HEK293 (cell line): ENCODE results near the gene SIK2.

Experiments
- CTCF ChIA-PET: fragments of 350-600 bp; formaldehyde crosslinking; extraction: SDS; loops from one replicate; lab custom pipeline; 2021; ENCODE audit warnings: antibody characterized with exemption; lab: Yijun Ruan, JAX
- POLR2A ChIA-PET: fragments of 300-600 bp; formaldehyde crosslinking; extraction: SDS; loops from one replicate; lab custom pipeline; 2020; ENCODE audit warnings: antibody characterized with exemption, inconsistent platforms; lab: Yijun Ruan, JAX
- H3K27ac ChIP-seq: fragments of 200-500 bp; sonication (Bioruptor generic); 2 replicates; pipeline ENCODE4 v1.5.1; 2014; ENCODE audit warnings: low read depth, low read length, control low read depth, inconsistent platforms; ENCODE audit errors: extremely low read depth
- H3K36me3 ChIP-seq, 2 experiments: fragments of 200-500 bp in 1 of 2; sonication (Bioruptor generic) in 1 of 2; 1 replicate in 1 of 2; 2 replicates in 1 of 2; pipeline ENCODE4 v1.5.1; 2014 to 2017; ENCODE audit warnings: inconsistent platforms in 2 of 2, low read length in 2 of 2; ENCODE audit not compliant: control insufficient read depth in 2 of 2, insufficient read depth in 1 of 2
- H3K4me1 ChIP-seq: fragments of 200-500 bp; sonication (Bioruptor generic); 2 replicates; pipeline ENCODE4 v1.5.1; 2014; ENCODE audit warnings: mild to moderate bottlenecking, low read length, inconsistent platforms; ENCODE audit not compliant: control insufficient read depth, insufficient read depth
- H3K4me3 ChIP-seq: 2 replicates; pipeline ENCODE4 v1.5.1; 2011; ENCODE audit warnings: low read depth, mild to moderate bottlenecking, control low read depth, low read length, moderate library complexity
- H3K9me3 ChIP-seq: fragments of 200-500 bp; sonication (Bioruptor generic); 2 replicates; pipeline ENCODE4 v1.5.1; 2014; ENCODE audit warnings: low read depth, low read length, inconsistent platforms; ENCODE audit not compliant: control insufficient read depth, insufficient read depth
- GLI4 ChIP-seq: fragments of 450-650 bp; formaldehyde crosslinking; IDR thresholded peaks from 2 replicates; pipeline ENCODE4 v1.5.1; 2016; ENCODE audit warnings: missing biosample characterization, missing genetic modification characterization
- PRDM1 ChIP-seq: fragments of 450-650 bp; formaldehyde crosslinking; IDR thresholded peaks from 2 replicates; pipeline ENCODE4; 2016; ENCODE audit warnings: missing biosample characterization, missing genetic modification characterization
- REPIN1 ChIP-seq: fragments of 450-650 bp; formaldehyde crosslinking; IDR thresholded peaks from 2 replicates; pipeline ENCODE4 v1.5.1; 2017; ENCODE audit warnings: missing biosample characterization, missing genetic modification characterization, low read depth
- SALL2 ChIP-seq: fragments of 450-650 bp; formaldehyde crosslinking; IDR thresholded peaks from 2 replicates; pipeline ENCODE4 v1.5.0; 2017; ENCODE audit warnings: missing biosample characterization, mild to moderate bottlenecking, missing genetic modification characterization, borderline replicate concordance
- SETDB1 ChIP-seq: IDR thresholded peaks from one replicate; pipeline ENCODE4 v1.6.1; 2017; ENCODE audit warnings: mild to moderate bottlenecking, low read length, moderate library complexity, mixed read lengths; ENCODE audit not compliant: insufficient read length
- SP3 ChIP-seq: fragments of 450-650 bp; formaldehyde crosslinking; IDR thresholded peaks from 2 replicates; pipeline ENCODE4 v1.5.1; 2016; ENCODE audit warnings: missing biosample characterization, missing genetic modification characterization
- WT1 ChIP-seq: fragments of 450-650 bp; formaldehyde crosslinking; IDR thresholded peaks from 2 replicates; pipeline ENCODE4 v1.5.1; 2016; ENCODE audit warnings: missing biosample characterization, missing genetic modification characterization
- YY2 ChIP-seq: fragments of 450-650 bp; formaldehyde crosslinking; IDR thresholded peaks from 2 replicates; pipeline ENCODE4 v1.5.1; 2016; ENCODE audit warnings: missing biosample characterization, missing genetic modification characterization
- ZBTB1 ChIP-seq: fragments of 450-650 bp; formaldehyde crosslinking; IDR thresholded peaks from 2 replicates; pipeline ENCODE4 v1.5.1; 2016; ENCODE audit warnings: missing biosample characterization, missing genetic modification characterization
- ZBTB6 ChIP-seq: fragments of 450-650 bp; formaldehyde crosslinking; IDR thresholded peaks from 2 replicates; pipeline ENCODE4 v1.5.1; 2017; ENCODE audit warnings: missing biosample characterization, missing genetic modification characterization
- ZBTB8A ChIP-seq: fragments of 450-650 bp; formaldehyde crosslinking; IDR thresholded peaks from 2 replicates; pipeline ENCODE4 v1.5.1; 2016; ENCODE audit warnings: missing biosample characterization, missing genetic modification characterization
- ZFP3 ChIP-seq: fragments of 450-650 bp; formaldehyde crosslinking; IDR thresholded peaks from 2 replicates; pipeline ENCODE4 v1.5.1; 2016; ENCODE audit warnings: low read depth, missing biosample characterization, missing genetic modification characterization
- ZNF239 ChIP-seq: fragments of 450-650 bp; formaldehyde crosslinking; IDR thresholded peaks from 2 replicates; pipeline ENCODE4 v1.5.1; 2016; ENCODE audit warnings: missing biosample characterization, missing genetic modification characterization
- ZNF404 ChIP-seq: fragments of 450-650 bp; formaldehyde crosslinking; IDR thresholded peaks from 2 replicates; pipeline ENCODE4 v1.5.1; 2017; ENCODE audit warnings: missing biosample characterization, missing genetic modification characterization
- ZNF529 ChIP-seq: fragments of 450-650 bp; formaldehyde crosslinking; IDR thresholded peaks from 2 replicates; pipeline ENCODE4 v1.5.1; 2017; ENCODE audit warnings: missing genetic modification characterization, missing biosample characterization; ENCODE audit not compliant: insufficient replicate concordance
- ZNF558 ChIP-seq: fragments of 450-650 bp; formaldehyde crosslinking; IDR thresholded peaks from 2 replicates; pipeline ENCODE4 v1.5.1; 2016; ENCODE audit warnings: missing biosample characterization, missing genetic modification characterization
- ZNF747 ChIP-seq: fragments of 450-650 bp; formaldehyde crosslinking; IDR thresholded peaks from 2 replicates; pipeline ENCODE4 v1.5.1; 2016; ENCODE audit warnings: missing biosample characterization, missing genetic modification characterization
- ZNF785 ChIP-seq: fragments of 450-650 bp; formaldehyde crosslinking; IDR thresholded peaks from 2 replicates; pipeline ENCODE4 v1.5.1; 2016; ENCODE audit warnings: missing biosample characterization, missing genetic modification characterization
- ZNF837 ChIP-seq: fragments of 450-650 bp; formaldehyde crosslinking; IDR thresholded peaks from 2 replicates; pipeline ENCODE4 v1.5.1; 2016; ENCODE audit warnings: missing biosample characterization, missing genetic modification characterization
- ZSCAN4 ChIP-seq: fragments of 450-650 bp; formaldehyde crosslinking; IDR thresholded peaks from 2 replicates; pipeline ENCODE4 v1.5.1; 2017; ENCODE audit warnings: missing biosample characterization, missing genetic modification characterization
- TF ChIP-seq, protein P1 (sequence below): fragments of 450-650 bp; formaldehyde crosslinking; IDR thresholded peaks from 2 replicates; pipeline ENCODE4 v1.5.1; 2016; ENCODE audit warnings: missing biosample characterization, missing genetic modification characterization, low read depth
- TF ChIP-seq, protein P2 (sequence below): fragments of 450-650 bp; formaldehyde crosslinking; IDR thresholded peaks from 2 replicates; pipeline ENCODE4 v1.5.1; 2016; ENCODE audit warnings: missing biosample characterization, missing genetic modification characterization

The SIK2 gene

GRCh38 chr11:111592491-111592890 is 9.8 kb upstream of the SIK2 start:
- POLR2A ChIA-PET = no interaction called here

GRCh38 chr11:111596319-111596718 is 5.9 kb upstream of the SIK2 start:
- no peaks in the 10 kb centered on the region for H3K9me3 ChIP-seq
- ChIA-PET POLR2A (no interaction called here), CTCF (interaction anchor here (1.6 to 3.3 kb wide), 2 partner anchors 10 to 181 kb away, joined by 6 to 21 read pairs; no protein-coding TSS in a partner anchor)
- H3K36me3 ChIP-seq = no peaks in the 10 kb centered on the region
- TF ChIP-seq ZNF404 (no peak), ZNF239 (no peak), ZNF558 (no peak), ZFP3 (no peak), SALL2 (tag by site-specific recombination) (no peak), ZNF529 (tag by site-specific recombination) (no peak), GLI4 (tag by site-specific recombination) (no peak), ZBTB6 (tag by site-specific recombination) (no peak), ZNF785 (tag by site-specific recombination) (no peak), SETDB1 (no peak)
- H3K27ac ChIP-seq = no peak overlapping the region
- no peaks in the 10 kb centered on the region for H3K4me1 ChIP-seq
- H3K4me3 ChIP-seq = no peak overlapping the region

More at GRCh38 chr11:111592491-111592890, 9.8 kb upstream of the SIK2 start:
- H3K4me1 ChIP-seq = no peaks in the 10 kb centered on the region
- no peak overlapping the region for H3K27ac ChIP-seq
- H3K9me3 ChIP-seq = no peaks in the 10 kb centered on the region
- CTCF ChIA-PET = interaction anchor here (0.9 kb wide), 2 partner anchors 137 to 249 kb away, joined by 4 read pairs; no protein-coding TSS in a partner anchor
- H3K4me3 ChIP-seq = no peak overlapping the region
- H3K36me3 ChIP-seq = no peaks in the 10 kb centered on the region
- TF ChIP-seq ZBTB8A (tag by site-specific recombination) = no peak
- TF ChIP-seq ZNF747 (tag by site-specific recombination) = no peak
- TF ChIP-seq REPIN1 = no peak
- no peak for TF ChIP-seq ZNF837 (tag by site-specific recombination)
- TF ChIP-seq, protein P1, sequence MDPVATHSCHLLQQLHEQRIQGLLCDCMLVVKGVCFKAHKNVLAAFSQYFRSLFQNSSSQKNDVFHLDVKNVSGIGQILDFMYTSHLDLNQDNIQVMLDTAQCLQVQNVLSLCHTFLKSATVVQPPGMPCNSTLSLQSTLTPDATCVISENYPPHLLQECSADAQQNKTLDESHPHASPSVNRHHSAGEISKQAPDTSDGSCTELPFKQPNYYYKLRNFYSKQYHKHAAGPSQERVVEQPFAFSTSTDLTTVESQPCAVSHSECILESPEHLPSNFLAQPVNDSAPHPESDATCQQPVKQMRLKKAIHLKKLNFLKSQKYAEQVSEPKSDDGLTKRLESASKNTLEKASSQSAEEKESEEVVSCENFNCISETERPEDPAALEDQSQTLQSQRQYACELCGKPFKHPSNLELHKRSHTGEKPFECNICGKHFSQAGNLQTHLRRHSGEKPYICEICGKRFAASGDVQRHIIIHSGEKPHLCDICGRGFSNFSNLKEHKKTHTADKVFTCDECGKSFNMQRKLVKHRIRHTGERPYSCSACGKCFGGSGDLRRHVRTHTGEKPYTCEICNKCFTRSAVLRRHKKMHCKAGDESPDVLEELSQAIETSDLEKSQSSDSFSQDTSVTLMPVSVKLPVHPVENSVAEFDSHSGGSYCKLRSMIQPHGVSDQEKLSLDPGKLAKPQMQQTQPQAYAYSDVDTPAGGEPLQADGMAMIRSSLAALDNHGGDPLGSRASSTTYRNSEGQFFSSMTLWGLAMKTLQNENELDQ (tag by site-specific recombination) = no peak
- no peak for TF ChIP-seq SP3 (tag by site-specific recombination)
- TF ChIP-seq ZSCAN4 (tag by site-specific recombination) = no peak
- TF ChIP-seq SETDB1 = no peak
- TF ChIP-seq PRDM1 (tag by site-specific recombination) = no peak
- TF ChIP-seq YY2 (tag by site-specific recombination) = no peak
- TF ChIP-seq, protein P2, sequence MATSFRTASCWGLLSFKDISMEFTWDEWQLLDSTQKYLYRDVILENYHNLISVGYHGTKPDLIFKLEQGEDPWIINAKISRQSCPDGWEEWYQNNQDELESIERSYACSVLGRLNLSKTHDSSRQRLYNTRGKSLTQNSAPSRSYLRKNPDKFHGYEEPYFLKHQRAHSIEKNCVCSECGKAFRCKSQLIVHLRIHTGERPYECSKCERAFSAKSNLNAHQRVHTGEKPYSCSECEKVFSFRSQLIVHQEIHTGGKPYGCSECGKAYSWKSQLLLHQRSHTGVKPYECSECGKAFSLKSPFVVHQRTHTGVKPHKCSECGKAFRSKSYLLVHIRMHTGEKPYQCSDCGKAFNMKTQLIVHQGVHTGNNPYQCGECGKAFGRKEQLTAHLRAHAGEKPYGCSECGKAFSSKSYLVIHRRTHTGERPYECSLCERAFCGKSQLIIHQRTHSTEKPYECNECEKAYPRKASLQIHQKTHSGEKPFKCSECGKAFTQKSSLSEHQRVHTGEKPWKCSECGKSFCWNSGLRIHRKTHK (tag by site-specific recombination) = no peak
- no peak for TF ChIP-seq WT1
- no peak for TF ChIP-seq ZBTB1 (tag by site-specific recombination)
